ENCODE results near the gene NECTIN2.
"Not testable (repeated sequence)": the region's sequence is repeated elsewhere in the genome, so short reads cannot be mapped to it uniquely, and the experiment has no call there.

Gene NECTIN2

DNA sequence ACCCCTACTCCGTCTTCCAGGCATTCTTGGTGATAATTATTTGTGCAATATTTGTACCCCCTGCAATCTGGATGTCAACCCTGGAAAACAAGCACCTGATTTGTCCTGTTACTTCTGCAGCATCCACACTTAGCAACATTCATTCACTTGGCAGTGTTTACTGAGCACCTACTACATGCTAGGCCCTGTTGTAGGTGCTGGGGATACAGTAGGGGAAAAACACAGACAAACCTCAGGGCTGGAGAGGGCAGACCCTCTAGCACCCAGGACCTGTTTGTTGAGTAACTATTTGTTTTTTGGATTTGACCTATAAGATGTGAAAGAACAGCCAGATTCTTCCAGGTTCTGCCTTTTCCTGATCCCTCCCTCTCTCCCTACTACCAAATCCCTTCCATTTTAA lies 9.5 kb downstream of the NECTIN2 start:
- DNase-seq: no peak

DNA sequence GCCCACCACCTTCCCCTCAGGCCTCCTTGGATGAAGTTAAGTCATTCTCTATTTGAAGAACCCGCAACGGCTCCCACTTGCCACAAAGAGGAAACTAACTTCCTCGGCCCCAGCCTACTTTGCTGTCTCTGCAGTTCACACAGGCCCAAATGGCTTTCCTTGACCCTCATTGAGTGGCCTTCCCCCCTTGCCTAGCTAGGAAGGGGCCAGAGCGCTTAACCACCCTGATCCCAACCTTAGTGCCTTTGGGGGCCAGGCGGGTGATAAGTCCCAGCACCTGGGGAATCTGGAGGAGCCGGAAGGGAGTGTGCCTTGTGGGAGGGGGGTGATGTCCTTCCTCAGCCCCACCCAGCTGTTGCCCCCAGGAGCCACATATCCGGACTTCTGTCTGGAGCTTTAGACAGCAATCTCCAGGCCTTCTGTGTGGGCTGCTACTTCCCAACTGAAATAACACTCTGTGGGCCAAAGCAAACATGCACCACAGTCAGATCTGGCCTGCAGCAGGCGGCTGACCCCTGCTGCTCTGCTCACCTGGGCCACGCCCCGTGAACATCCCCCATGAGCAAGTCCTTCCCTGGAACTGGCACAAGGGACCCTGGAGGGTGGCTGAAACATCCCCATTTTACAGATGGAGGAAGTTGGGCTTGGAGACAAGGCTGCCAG lies 10.5 kb downstream of the NECTIN2 start:
- peak; percentile 88 for DNase-seq

DNA sequence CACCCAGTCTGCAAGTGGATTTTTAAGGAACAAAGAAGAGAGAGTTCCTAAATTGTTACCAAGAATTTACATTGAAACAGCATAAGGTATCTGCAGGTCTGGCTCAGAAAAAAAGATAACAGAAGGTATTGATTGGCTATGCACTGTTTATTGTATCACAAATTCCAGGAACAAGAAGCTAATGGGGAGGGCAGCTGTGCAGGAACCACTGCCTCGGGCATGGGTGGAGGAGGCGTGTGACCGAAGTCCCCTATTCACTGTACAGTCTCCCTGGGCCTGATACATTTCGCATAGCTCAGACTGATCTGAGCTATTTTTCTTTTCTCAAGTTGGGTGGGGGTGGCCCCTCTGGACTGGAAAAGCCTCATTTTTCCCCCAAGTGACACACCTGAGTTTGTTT lies 11.7 kb downstream of the NECTIN2 start:
- DNase-seq: no peak

DNA sequence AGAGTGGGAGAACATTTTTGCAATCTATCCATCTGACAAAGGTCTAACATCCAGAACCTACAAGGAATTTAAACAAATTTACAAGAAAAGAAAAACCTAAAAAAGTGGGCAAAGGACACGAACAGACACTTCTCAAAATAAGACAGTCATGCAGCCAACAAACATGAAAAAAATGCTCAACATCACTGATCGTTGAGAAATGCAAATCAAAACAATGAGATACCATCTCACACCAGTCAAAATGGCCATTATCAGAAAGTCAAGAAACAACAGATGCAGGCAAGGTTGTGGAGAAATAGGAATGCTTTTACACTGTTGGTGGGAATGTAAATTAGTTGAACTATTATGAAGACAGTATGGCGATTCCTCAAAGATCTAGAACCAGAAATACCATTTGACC lies 15.5 kb downstream of the NECTIN2 start:
- DNase-seq: not testable (repeated sequence)

DNA sequence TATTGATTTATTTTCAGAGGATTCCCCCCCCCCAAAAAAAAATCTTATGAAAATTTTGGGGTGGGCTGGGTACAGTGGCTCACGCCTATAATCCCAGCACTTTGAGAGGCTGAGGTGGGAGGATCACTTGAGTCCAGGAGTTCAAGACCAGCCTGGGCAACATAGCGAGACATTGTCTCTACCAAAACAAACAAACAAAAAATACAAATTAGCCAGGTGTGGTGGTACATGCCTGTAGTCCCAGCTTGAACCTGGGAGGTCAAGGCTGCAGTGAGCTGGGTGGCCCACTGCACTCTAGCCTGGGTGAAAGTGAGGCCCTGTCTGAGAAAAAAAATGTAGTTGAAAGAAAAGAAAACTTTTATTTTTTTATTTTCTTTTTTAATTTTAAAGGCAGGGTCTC lies 17.9 kb downstream of the NECTIN2 start:
- no peak for DNase-seq

DNA sequence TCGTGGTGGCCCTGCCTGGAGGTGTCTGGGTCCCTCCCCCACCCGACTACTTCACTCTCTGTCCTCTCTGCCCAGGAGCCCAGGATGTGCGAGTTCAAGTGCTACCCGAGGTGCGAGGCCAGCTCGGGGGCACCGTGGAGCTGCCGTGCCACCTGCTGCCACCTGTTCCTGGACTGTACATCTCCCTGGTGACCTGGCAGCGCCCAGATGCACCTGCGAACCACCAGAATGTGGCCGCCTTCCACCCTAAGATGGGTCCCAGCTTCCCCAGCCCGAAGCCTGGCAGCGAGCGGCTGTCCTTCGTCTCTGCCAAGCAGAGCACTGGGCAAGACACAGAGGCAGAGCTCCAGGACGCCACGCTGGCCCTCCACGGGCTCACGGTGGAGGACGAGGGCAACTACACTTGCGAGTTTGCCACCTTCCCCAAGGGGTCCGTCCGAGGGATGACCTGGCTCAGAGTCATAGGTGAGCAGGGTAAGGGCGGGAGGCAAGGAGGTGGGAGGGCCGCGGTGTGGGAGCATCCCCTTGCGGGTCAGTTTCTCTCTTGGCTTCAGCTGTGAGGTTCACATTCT lies 19.2 kb downstream of the NECTIN2 start:
- DNase-seq: no peak

DNA sequence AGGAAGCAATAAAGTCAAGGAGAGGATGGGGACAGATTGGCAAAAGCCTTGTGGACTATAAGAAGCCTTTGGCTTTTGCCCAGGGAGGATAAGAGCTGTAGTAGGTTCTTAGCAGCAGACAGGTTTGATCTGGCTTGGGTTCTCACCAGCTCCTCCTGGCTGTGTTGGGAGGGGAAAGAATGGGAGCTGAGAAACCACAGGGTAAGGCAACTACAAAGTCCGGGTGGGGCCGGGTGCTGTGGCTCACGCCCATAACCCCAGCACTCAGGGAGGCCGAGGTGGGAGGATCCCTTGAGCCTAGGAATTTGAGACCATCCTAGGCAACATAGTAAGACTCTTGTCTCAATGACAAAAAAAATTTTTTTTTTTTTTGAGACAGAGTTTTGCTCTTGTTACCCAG lies 20.6 kb downstream of the NECTIN2 start:
- DNase-seq: no peak

DNA sequence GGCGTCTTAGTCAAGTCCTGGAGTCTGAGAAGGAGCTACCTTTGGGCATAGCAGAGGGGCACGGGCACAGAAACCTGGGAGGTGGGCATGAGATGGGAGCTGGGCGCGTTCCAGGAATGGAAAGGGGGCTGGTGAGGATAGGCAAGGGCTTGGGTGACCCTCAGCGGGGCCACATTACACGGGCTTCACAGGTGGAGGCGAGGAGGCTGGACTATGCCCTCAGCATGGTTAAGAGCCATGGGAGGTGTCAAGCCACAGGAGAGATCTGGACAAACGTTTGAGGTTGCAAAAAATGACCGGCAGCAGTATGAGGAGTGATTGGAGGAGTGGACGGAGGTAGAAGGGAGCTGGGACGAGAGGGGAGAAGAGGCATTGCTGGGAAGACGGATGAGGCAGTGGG lies 21.5 kb downstream of the NECTIN2 start:
- DNase-seq: no peak

DNA sequence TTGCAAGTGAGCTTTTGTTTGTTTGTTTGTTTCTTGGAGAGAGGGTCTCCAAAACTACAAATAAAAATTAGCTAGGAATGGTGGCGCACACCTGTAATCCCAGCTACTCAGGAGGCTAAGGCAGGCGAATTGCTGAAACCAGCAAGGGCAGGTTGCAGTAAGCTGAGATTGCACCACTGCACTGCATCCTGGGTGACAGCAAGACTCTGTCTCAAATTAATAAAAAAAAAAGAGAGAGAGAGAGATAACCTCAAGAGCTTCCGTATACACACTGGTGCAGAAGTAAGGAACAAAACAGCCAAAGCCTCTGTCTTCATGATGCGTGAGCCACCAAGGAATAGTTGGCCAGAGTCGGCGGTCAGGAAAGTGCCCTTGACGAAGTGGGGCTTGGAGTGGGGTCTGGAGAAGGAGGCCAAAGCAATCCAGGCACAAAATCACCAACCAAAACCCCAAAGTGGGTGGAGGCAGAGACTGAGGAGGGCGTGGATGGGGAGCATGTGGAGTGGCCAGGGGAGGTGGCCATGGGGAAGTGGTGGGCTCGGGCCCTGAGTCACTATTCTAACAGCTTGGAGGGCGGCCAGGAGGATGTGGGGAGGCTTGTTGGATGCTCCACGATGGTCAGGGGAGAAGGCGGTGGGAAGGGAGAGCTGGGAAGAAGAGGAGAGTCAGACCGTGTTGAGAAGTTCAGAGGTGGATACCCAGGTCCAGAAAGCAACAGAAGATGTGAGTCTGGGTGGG lies 23.8 kb downstream of the NECTIN2 start:
- no peak for DNase-seq

DNA sequence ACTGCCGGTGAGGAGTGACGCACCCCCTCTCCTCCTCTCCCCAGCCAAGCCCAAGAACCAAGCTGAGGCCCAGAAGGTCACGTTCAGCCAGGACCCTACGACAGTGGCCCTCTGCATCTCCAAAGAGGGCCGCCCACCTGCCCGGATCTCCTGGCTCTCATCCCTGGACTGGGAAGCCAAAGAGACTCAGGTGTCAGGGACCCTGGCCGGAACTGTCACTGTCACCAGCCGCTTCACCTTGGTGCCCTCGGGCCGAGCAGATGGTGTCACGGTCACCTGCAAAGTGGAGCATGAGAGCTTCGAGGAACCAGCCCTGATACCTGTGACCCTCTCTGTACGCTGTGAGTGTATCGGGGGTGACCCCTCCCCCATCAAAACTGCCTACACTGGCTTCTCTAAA lies 25.7 kb downstream of the NECTIN2 start:
- no peak for DNase-seq

DNA sequence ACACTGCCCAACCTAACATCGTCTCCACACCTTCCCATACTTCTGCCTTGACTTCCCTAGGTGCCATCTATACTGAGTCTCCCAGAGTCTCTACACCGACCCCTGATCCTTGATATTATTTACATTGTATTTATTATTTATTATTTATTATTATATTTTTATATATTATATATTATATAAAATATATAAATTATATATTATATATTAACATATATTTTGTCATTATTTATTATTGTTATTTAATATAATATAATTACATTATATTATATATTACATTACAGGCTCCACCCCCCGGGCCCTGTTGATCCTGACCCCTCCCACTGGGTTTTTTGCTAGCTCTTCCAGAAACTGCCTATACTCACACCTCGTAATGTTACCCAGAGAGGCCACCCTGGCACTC lies 26.6 kb downstream of the NECTIN2 start:
- DNase-seq: no peak

DNA sequence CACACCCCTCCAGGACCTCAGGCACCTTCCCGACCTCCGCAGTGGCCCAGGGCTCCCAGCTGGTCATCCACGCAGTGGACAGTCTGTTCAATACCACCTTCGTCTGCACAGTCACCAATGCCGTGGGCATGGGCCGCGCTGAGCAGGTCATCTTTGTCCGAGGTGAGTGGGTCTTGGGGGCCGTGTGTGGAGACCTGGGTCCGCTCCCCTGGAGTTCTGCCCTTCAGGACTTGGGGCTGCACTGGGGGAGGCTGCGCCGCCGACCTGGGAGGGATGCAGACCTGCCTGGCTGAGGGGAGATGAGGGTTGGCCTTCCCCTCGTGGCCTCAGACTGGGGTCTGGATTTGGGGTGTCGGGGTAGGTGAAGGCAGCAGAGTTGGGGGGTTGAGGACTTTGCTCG lies 28.2 kb downstream of the NECTIN2 start:
- no peak for DNase-seq

DNA sequence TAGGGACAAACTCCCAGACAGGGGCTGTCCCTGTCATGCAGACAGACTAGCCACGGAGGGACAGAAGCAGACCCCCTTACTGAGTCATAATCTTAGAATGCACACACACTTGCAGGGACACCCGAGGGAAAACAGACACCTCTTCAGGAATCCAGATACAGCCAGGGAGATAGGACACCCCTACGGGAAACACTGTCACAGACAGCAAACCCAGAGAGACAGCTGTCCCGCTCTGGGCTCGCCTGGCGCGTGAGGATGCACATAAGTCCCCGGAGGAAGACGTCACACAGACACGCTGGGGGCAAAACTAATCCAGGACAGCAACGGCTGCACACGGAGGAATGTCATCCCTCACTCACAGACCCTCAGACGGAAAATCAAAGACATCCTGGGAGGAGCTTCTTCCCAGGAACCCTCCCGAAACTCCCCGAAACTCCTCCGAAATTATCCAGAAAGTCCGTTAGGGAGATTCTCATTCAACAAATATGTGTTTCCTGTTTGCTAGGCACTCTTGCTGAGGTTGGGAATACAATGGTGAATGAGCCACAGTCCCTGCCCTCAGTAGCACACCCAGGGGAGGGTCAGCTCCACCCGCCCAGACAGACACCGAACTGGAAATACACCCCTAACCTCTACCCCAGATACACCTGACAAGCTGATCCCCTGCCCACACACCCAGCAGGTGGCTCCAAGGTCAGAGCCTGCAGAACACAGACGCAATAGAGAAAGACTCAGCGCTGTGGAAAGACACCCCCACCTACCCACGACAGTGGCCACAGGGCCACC lies 29.8 kb downstream of the NECTIN2 start:
- peak; percentile 90 for DNase-seq

DNA sequence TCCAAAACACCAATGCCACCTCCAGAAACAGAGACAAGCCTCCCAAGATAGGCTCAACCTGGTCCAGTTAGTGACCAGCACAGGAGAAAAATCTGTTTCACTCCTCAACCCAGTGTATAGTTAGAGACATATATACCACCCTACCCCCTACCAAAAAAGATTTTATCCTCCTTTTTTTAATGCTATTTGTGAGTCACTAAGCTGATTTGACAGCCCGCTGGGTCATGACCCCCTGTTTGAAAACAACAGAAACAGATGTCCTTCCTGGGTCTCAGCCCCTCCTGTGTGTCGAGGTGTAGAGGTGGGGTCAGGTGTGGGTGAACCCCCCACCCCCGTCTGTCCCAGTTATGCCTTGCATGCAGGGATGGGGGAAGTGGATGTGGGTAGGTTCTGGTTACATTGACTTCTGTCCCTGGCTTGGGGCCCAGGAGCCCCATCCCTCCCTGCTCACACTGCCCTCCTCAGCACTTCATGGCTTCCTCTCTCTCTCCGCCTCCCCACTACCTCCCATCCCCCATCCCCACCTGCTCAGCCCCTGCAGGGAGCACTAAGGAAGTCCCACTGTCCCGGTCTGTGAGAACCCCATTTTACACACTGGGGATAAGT lies 30.9 kb downstream of the NECTIN2 start:
- peak; percentile 97 for DNase-seq

DNA sequence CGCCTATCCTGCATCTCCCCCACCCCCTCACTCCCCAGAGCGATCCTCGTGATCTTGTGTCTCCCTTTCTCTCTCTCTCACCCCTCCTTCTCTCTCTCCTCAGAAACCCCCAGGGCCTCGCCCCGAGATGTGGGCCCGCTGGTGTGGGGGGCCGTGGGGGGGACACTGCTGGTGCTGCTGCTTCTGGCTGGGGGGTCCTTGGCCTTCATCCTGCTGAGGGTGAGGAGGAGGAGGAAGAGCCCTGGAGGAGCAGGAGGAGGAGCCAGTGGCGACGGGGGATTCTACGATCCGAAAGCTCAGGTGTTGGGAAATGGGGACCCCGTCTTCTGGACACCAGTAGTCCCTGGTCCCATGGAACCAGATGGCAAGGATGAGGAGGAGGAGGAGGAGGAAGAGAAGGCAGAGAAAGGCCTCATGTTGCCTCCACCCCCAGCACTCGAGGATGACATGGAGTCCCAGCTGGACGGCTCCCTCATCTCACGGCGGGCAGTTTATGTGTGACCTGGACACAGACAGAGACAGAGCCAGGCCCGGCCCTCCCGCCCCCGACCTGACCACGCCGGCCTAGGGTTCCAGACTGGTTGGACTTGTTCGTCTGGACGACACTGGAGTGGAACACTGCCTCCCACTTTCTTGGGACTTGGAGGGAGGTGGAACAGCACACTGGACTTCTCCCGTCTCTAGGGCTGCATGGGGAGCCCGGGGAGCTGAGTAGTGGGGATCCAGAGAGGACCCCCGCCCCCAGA lies 32.2 kb downstream of the NECTIN2 start:
- DNase-seq: no peak

DNA sequence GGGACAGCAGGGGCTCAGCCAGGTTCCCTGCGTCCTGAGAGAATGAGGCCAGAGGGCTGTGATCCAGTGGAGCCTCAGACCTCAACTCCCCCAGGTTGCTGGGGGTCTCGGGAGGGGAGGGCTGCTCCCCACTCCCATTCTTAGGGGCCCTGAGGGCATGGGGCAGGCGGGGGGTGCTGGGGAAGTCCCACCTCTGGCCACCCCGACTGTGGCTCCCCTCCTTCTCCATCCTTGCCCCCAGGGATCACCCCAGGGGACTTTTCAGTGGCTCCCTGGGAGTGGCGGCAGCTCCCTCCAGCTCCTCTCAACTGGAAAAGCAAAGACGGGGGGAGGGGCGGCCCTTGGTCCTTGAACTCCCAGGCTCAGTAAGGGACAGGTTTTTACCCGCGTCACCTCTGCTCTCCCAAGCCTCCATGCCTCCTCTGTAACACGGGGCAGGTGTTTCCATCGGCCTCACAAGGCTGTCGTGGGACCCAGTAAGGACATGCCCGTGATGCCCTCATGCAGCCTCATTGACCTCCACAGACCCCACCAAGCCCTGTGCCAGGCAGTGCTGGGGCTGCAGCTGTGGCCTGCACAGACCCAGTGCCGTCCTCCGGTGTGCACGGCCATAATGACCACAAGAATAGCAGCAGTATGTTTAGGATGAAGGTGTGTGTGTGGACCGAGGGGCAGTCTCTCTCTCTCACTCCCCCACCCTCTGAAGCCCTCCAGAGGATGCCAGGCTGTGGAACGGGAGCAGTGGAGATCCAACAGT lies 33.4 kb downstream of the NECTIN2 start:
- peak; percentile 30 for DNase-seq

DNA sequence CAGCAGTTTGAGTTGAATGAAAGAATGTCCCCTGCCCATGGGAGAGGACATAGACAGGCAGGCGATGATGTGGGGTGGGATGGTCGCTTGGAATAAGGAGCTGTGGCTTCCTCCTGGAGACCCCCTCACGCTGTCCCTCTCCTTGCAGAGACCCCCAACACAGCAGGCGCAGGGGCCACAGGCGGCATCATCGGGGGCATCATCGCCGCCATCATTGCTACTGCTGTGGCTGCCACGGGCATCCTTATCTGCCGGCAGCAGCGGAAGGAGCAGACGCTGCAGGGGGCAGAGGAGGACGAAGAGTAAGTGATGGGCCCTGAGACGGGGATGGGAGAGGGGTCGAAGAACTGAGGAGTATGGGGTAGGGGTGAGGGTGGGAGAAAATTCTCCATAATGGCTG lies 36.0 kb downstream of the NECTIN2 start:
- no peak for DNase-seq

DNA sequence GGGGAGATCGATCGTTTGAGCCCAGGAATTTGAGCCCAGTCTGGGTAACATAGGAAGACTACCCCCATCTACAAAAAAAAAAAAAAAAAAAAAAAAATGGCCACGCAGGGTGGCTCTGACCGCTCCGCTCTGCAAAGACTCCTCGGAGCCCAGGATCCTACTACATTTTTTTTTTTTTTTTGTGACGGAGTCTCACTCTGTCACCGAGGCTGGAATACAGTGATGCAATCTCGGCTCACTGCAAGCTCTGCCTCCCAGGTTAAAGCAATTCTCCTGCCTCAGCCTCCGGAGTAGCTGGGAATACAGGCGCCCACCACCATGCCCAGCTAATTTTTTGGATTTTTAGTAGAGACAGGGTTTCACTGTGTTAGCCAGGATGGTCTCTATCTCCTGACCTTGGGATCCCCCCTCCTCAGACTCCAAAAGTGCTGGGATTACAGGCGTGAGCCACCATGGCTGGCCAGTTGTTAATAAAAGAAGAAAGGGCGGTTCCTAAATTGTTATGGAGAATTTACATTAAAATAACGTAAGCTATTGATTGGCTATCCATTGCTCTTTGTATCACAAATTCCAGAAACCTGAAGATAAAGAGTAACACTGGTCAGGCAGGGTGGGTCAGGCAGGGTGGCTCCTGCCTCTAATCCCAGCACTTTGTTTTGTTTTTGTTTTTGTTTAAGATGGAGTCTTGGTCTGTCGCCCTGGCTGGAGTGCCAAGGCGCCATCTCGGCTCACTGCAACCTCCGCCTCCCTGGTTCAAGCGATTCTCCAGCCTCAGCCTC lies 36.7 kb downstream of the NECTIN2 start:
- DNase-seq: not testable (repeated sequence)

DNA sequence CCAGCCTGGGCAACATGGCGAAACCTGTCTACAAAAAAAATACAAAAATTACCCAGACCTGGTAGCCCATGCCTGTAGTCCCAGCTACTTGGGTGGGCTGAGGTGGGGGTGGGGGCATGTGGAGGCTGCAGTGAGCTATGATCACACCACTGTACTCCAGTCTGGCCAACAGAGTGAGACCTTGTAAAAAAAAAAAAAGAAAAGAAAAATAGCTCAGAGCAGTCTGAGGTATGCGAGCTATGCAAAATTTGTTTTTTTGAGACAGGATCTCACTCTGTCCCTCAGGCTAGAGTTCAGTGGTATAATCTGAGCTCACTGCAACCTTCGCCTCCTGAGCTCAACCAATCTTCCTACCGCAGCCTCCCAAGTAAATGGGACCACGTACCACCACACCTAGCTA lies 37.8 kb downstream of the NECTIN2 start:
- no peak for DNase-seq

DNA sequence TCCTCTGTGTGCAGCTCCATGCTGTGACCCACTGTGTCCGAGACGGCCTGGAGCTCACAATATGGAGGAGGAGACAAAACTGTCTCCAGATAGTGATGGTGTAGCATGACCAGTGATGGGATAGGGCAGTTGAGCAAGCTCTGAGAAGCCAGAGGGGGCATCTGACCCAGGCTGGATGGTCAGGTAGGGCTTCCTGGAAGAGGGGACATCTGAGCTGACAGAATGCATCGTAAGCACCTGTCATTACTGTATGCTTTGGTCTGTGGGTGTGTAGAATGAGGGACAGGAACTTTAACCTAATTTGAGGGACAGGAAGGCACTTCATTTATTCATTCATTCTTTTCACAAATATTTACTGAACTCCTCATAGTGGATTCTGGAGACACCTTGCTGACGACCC lies 38.5 kb downstream of the NECTIN2 start:
- DNase-seq: no peak

DNA sequence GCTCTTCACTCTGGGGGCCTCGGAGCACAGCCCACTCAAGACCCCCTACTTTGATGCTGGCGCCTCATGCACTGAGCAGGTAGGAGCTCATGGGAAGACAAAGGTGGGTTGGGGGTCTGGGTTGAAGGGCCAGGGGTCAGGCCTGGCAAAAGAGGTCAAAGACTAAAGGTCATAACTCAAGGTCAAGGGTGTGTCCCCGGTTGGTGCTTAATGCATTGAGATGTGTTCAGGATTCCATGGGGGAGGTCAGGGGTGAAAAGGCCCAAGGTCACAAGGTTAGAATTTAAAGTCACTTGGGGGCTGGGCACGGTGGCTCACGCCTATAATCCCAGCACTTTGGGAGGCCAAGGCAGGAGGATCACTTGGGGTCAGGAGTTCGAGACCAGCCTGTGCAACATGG lies 40.0 kb downstream of the NECTIN2 start:
- DNase-seq: no peak
